OCI-LY1 (cell line): ENCODE results near the gene IL10.

Experiments
- CTCF ChIP-seq: fragments of 200-600 bp; sonication (generic), shearing (Covaris generic); IDR thresholded peaks from 2 replicates; pipeline ENCODE4 v1.5.1; 2017; ENCODE audit warnings: mild to moderate bottlenecking, antibody characterized with exemption, low read length, moderate library complexity, mixed read lengths
- EZH2 ChIP-seq: fragments of 200-600 bp; sonication (generic), shearing (Covaris generic); IDR thresholded peaks from 2 replicates; pipeline ENCODE4 v1.8.0; 2017; ENCODE audit warnings: borderline replicate concordance, mixed run types, mild to moderate bottlenecking, antibody characterized with exemption, low read length, moderate library complexity, mixed read lengths

GRCh38 chr1:206757524-206758266 is 14.6 kb downstream of the IL10 start:
- TF ChIP-seq EZH2, result no peak
- TF ChIP-seq CTCF, result no peak
